GM18951 (cell line): ENCODE data around the gene LMOD3.

ENCODE experiments used
- POLR2A ChIP-seq: IDR thresholded peaks from 4 replicates; pipeline ENCODE4 v1.6.1; 2011; ENCODE audit warnings: mild to moderate bottlenecking; ENCODE audit not compliant: insufficient read length, insufficient read depth; ENCODE audit errors: extremely low read depth
- in situ Hi-C: fragments of 300-500 bp; cut with MboI; formaldehyde crosslinking; loops from one replicate; pipeline ENCODE4 v1.12.0; 2022; ENCODE audit warnings: low sequenced_read_pairs, mixed read lengths, inconsistent platforms; ENCODE audit not compliant: unreplicated experiment

Gene LMOD3

GRCh38 chr3:69116897-69117296, 5.5 kb downstream of the LMOD3 start:
- TF ChIP-seq POLR2A = no peak
- in situ Hi-C loops = no loop called here

- in situ Hi-C loops = no loop called here
Observed at GRCh38 chr3:69116162-69116561, 6.2 kb downstream of the LMOD3 start.

GRCh38 chr3:69115731-69116130, 6.7 kb downstream of the LMOD3 start:
- TF ChIP-seq POLR2A = no peak
- in situ Hi-C loops = no loop called here

More at GRCh38 chr3:69116162-69116561, 6.2 kb downstream of the LMOD3 start:
- no peak for TF ChIP-seq POLR2A

GRCh38 chr3:69113536-69113935, 8.9 kb downstream of the LMOD3 start:
- in situ Hi-C loops = no loop called here

GRCh38 chr3:69110941-69111546, 11.4 kb downstream of the LMOD3 start:
- no peak for TF ChIP-seq POLR2A
- in situ Hi-C loops = no loop called here

More at GRCh38 chr3:69113536-69113935, 8.9 kb downstream of the LMOD3 start:
- TF ChIP-seq POLR2A = no peak

GRCh38 chr3:69108811-69109210, 13.6 kb downstream of the LMOD3 start:
- in situ Hi-C loops = no loop called here
- no peak for TF ChIP-seq POLR2A

GRCh38 chr3:69107841-69108240, 14.6 kb downstream of the LMOD3 start:
- TF ChIP-seq POLR2A = no peak
- in situ Hi-C loops = no loop called here

- TF ChIP-seq POLR2A = no peak
- in situ Hi-C loops = no loop called here
Observed at GRCh38 chr3:69105320-69105719, 17.1 kb downstream of the LMOD3 start.

GRCh38 chr3:69104586-69104985, 17.8 kb downstream of the LMOD3 start:
- TF ChIP-seq POLR2A = no peak
- in situ Hi-C loops = no loop called here

GRCh38 chr3:69103123-69103522, 19.3 kb downstream of the LMOD3 start:
- no peak for TF ChIP-seq POLR2A
- in situ Hi-C loops = no loop called here

- in situ Hi-C loops = no loop called here
- no peak for TF ChIP-seq POLR2A
Observed at GRCh38 chr3:69102384-69102783, 20.0 kb downstream of the LMOD3 start.

- TF ChIP-seq POLR2A = no peak
- in situ Hi-C loops = no loop called here
Observed at GRCh38 chr3:69099576-69099975, 22.8 kb downstream of the LMOD3 start.

GRCh38 chr3:69097407-69098086, 24.8 kb downstream of the LMOD3 start:
- in situ Hi-C loops = no loop called here
- TF ChIP-seq POLR2A = no peak

- TF ChIP-seq POLR2A = no peak
- in situ Hi-C loops = no loop called here
Observed at GRCh38 chr3:69096299-69096698, 26.1 kb downstream of the LMOD3 start.
